ENCODE results near the gene CRYBG2.
"Not testable (repeated sequence)": the region's sequence is repeated elsewhere in the genome, so short reads cannot be mapped to it uniquely, and the experiment has no call there.

The CRYBG2 gene, protein sequence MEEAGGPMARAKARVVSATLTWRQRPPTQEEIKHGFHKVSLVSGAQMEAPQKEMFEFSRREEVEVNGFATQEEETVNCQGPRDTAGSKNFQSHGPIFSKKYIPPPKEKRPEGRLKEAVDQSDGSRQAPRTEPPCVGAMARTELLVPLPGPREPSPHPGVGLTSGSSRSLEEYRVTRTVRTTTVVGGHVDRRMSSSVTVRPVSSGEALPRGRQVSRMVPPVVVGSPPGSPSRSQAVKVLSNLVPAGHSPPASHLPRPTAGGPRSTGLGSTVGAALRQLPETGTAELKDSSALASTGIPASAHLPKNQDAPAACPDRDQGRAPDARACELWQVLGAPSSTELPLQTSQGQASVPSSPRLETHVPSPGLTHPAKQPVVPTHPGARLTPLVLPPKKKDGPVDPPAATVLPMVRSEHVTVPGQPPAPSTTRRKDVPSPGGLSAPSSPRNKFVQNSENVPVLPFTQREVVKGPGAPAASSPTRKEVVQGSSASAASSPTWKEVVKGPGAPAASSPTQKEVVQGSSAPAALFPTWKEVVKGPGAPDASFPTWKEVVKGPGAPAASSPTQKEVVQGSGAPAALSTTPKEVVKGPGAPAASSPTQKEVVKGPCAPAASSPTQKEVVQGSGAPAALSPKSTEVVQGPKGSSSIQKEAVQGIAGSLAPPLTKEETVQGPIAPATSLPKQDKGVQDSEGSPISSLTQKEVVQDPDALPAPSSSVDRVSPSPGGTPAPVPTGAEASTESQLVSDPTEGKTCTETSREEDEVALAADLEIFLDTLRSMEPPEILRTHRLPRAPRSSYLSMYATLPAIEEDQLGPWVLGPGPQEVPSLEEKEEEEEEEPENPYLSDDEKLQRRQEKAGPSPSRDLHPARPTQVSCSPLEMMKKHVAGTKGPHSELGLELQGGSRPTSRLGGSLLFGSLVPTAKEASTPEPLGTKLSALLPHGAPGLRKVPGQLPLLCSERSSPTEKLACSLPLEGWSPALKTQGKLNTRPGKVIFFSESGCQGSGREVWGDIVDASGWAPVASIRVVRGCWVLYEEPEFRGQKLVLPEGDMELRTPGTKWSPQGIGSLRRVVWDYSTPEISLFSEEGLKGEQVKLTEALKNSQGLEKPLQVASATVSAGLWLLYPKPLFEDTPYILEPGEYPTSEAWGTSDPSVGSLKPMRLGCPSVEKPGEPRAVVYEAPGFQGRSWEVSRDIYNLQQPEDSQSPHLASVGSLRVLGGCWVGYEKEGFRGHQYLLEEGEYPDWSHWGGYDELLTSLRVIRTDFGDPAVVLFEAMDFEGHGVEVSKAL (N-terminal part only)
- 15.8 to 22.1 reads per million in 2 donors for total RNA-seq

DNA sequence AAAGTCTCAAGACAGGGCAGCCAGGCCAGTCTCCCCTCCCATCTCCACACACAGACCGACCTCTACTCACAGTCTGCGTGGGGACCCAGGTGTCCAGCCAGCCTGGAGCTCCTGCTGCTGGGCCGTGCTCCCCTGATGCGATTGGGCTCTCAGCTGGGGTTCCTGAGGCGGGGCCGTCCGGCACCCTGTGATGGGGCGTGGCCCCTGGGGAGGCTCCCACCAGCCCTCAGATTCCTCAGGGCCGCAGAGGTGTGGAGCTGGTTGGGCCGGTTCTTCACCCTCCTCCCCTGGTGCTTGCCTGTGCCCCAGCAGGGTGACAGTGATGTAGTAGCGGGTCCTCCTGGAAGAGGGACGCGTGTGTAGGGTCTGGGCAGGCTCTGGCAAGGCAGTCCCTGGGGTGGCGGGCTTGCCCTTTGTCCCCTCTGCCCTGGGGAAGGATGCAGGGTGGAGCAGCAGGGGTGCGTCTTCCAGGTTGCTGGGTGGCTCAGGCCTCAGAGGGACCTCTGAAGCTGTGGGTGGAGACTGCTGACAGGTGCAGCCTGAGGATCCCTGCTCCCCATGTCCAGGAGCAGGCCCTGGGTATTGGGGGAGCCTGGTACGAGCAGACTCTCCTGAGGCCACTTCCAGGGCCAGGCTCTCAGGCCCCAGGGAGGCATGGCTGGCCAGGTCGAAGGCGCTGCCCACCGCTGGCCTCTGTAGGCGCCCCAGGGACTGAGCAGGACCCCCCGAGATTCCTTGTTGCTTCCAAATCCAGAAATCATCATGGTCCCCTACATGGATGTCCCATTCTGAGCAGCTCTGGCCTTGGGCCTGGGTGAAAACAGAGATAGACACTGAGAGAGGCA, at the start of gene CRYBG2:
Gene CRYBG2 (minus strand): TSS at position 155 of the 845 bp plus-strand sequence. CDS start 7,473 bp downstream, outside the sequence.
- no peak for DNase-seq

DNA sequence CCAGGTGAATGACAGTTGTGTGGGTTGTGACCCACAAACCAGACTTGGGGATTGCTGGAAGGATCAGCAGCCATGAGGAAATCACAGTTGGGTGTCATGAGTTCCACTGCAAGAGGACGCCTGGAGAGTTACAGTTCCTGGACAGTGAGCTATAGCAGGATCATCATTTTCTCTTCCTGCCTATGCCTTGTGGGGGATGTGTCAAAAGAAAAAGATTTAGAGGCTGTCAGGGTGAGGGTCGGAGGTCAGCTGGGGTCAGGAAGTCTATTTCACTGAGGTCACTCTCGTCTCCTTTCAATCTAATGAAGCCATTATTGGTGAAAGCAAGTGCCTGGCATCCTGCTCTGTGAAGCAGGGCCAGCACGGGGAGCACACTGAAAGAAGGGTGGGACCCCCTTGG, 49.7 kb upstream of the CRYBG2 start:
- no peak for DNase-seq

DNA sequence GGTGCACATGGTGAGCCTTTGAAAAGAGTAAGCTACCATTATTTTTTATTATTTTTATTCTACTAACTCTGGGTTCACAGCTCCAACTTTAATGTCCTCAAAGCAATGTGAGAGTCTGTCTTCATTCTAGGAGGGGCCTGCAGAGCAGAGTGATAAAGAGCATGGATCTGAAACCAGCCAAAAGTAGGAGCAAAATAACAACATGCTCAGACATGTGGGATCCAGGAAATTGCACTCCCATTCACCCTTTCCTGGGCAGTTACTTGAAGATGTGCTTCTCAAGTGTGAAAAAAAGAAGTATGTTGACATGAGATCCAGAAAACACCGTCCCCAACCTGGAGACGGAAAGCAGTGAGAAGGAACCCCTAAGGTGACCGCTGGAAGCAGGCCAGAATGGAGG, 48.0 kb upstream of the CRYBG2 start:
- DNase-seq = no peak

DNA sequence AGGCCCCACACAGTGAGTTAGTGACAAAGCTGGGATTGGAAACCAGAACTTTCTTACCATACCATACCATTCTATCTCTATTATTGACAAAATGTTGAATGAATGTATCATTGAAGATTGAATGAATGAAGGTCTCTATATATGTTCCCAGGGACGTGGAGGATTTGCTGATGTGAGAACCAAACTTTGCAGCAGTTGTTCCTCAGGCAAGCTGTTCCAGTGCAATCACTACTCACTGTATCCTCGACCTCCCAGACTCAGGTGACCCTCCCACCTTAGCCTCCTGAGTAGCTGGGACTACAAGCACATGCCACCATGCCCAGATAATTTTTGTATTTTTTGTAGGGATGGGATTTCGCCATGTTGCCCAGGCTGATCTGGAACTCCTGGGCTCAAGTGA, 45.1 kb upstream of the CRYBG2 start:
- no peak for DNase-seq

DNA sequence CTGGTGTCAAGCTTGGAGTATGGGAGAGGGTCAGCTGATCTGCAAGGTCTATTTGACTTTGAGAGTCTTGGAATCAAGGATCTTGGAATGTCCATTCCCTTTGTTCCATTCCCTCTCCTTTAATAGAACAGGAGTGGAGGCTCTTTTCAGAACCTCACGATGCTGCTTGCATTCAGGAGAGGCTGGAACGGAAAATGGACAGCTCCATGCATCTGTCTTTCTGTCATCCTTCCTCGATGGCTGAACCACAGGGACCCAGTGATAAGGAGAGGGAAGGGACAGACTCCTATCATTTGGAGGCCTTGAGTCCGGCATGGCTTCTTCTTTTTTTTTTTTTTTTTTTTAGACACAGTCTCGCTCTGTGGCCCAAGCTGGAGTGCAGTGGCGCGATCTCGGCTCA, 41.8 kb upstream of the CRYBG2 start:
- no peak for DNase-seq

DNA sequence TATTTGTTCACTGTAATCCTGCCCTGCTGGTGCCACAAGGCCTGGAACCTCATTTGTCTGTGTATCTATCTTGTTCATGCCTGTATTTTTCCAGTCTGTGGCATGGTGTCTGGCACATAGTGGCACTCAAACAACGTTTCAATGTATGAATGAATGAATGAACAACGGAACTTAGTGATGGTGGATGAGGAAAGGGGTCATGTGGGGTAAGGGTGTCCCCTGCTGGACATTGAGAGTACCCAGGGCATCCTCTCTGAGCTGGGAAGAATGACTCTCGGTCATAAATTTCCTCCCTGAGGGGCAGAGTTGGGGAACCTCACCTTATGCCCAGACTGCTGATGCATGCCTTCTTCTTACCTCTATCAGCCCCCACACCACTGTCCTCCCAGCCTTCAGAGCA, 37.5 kb upstream of the CRYBG2 start:
- DNase-seq = no peak

DNA sequence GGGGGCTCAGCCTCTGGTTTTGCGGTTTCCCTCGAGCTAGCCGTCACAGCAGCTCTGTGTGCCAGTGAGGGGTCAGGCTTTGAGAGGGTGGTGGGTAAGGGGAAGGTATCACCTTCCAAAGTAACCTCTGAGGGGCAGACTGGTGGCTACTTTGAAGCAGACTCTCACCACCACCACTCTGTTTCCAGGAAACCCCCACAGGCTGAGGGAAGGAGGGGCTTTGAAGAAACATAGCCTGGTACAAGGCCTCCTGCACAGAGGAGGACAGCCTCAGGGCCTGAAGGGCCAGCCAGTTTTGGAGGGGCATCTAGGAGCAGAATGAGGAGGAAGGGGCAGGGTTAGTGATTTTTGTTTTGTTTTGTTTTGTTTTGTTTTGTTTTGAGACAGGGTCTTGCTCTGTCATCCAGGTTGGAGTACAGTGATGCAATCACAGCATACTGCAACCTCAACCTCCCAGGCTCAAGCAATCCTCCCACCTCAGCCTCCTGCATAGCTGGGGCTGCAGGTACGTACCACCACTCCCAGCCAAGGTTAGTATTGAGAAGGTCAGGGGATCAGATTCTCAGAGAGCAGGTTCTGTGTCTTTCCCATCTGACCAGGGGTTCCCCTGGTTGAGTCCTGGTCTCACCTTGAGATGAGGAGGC, 35.8 kb upstream of the CRYBG2 start:
- no peak for DNase-seq

DNA sequence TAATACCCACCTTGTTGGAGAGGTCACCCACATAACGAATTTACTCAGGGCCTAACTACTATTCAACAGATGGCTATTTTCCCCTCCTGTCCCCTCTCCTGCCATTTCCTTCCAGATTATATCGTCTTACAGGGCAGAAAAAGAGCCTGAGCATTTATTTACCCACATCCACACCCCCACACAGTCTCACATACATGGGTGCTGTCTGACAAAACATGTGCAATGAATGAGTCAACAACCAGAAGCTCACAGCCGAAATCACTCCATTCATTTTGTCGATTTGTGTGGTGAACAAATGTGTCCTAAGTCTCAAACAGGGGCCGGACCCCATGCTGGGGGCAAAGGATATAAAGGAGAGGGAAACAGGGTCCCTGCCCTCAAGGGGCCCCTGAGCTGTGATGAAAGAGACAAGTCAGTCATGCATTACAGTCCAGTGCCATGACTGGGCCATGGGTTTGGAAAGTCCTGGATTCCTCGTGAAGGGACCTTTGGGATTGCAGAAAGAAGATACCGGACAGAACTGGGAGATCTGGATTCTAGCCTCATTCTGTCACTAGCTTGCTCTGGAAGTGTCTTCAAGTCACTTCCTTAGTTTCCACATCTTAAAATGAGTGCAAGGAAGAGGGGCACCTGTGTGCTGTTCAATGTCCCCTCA, 35.0 kb upstream of the CRYBG2 start:
- DNase-seq = no peak

DNA sequence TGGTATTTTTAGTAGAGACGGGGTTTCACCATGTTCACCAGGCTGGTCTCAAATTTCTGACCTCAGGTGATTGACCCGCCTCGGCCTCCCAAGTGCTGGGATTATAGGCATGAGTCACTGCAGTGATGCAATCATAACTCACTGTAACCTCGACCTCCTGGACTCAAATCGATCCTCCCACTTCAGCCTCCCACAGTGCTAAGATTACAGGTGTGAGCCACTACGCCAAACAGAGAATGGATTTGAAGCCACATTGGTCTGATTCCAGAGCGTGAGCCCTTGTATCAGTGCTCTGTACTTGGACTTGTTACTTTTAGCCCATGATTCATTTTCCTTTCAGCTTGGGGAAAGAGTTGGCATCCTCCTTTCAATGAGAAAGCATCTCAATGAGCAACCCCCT, 33.5 kb upstream of the CRYBG2 start:
- DNase-seq = no peak

DNA sequence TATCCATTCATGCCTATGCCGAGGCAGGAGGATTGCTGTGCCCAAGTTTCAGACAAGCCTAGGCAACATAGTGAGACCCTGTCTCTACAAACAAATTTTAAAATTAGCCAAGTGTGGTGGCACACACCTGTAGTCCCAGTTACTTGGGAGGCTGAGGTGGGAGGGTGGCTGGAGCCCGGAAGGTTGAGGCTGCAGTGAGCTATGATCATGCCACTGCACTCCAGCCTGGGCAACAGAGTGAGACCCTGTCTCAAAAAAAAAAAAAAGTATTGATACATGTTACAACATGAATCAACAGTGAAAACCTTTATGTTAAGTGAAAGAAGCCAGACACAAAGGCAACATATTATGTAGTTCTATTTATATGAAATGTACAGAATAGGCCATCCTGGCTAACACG, 31.1 kb upstream of the CRYBG2 start:
- not testable (repeated sequence) for DNase-seq

DNA sequence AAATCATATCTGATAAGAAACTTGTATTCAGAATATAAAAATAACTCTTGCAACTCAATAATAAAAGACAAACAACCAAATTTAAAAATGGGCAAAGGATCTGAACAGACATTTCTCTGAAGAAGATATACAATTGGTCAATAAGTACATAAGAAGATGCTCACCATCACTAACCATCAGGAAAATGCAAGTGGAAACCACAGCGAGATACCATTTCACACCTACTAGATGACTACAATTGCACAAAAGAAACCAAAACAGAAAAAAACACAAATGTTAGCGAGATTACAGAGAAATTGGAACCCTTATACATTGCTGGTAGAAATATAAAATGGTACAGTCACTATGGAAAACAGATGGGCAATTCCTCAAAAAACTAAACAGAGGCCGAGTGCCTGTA, 30.1 kb upstream of the CRYBG2 start:
- DNase-seq = no peak

DNA sequence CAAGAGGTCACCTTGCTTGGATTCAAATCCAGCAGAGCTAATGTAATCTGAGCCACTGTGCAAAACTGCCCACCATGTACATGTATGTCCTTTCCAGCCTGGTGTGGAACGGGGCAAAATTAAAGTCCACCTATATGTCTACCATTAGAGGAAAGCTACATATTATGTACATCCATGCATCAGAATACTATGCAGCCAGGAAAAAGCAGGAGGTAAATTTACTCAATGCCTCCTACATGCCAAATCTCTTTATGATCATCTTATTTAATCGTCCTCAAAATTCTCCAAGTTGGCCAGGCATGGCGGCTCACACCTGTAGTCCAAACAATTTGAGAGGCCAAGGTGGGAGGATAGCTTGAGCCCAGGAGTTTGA, 24.9 kb upstream of the CRYBG2 start:
- DNase-seq = no peak

DNA sequence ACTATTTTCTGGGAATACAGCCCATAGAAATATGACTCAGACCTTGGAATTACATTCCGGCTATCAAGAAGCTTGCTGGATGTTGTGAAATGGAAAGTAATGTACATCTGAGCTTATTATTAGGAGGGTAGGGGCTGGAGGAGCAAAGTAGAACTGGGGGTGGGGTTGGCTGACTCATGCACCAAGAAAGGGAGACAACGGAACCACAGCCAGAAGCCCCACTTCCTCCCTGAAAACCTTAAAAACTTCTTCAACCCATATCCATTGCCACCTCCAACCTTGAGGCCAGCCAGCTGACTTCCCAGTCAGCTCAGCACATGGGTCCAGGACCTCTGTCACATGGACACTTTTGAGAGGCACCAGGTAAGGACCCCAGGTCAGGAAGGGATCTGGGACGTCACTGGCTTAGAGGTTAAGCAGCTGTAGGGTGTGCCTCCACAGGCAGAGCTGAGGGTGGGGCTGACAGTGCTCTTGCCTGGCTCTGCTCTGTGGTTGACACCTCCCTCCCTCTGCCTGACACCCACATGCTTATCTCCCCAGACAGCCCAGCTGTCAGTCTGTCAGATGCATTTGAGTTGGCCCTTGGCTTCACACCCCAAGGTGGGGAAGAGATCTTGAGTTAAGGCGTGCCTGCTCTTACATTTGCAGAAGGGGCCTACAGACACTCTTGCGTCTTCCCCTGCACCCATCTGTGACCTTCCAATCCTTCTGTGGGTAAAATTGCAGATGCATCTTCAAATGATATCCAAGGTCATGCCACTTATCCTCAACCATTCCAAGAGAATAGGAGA, 24.4 kb upstream of the CRYBG2 start:
- DNase-seq = no peak

DNA sequence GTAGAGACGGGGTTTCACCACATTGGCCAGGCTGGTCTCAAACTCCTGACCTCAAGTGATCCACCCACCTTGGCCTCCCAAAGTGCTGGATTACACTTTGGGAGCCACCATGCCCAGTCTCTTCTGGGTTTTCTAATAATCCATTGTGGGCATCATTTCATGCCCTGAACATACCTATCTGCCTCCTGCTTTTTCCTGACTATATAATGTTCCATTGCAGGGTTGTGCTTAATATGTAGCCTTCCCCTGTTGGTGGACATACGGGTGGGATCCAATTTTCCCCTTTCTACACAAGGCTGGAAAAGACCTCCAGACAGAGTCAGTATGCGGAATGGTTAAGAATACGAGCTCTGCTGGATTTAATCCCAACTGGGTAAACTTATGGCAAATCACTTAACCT, 22.1 kb upstream of the CRYBG2 start:
- DNase-seq = no peak

DNA sequence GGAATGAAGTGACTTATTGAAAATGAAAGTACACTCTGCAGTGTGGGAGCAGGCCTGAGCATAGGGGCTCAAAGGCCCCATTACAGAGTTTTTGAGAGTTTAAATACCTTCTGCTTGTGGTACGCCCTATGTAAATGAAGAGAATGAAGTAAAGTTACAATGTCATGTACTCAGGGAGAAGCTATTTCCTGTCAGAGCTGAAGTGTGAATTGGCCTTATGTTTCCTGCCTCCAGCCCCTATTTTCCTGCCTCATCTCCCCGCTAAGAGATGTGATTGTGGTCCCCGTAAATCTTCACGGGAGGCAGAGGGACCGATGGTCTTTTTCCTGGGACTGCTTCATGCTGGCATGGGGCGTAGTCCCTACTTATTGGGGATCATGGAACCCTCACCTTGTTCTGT, 21.2 kb upstream of the CRYBG2 start:
- no peak for DNase-seq

DNA sequence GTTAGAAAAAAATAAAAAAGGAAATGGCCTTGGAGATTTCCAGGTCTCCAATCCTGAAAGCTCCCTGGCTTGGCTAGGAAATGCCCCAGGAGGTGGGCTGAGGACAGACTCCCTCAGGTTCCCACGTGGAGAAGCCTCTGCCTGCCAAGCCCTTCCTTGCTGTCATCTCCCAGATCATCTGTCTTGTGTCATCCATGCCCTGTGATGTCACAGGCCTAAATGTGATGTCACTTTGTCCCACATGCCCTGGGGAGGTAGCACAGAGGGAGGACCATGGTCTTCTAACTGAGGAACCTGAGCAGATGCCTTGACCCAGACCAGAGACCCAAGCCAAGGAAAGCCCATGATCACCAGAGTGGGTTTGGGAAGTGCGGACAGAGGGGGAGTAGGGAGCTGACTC, 20.4 kb upstream of the CRYBG2 start:
- DNase-seq = not testable (repeated sequence)

DNA sequence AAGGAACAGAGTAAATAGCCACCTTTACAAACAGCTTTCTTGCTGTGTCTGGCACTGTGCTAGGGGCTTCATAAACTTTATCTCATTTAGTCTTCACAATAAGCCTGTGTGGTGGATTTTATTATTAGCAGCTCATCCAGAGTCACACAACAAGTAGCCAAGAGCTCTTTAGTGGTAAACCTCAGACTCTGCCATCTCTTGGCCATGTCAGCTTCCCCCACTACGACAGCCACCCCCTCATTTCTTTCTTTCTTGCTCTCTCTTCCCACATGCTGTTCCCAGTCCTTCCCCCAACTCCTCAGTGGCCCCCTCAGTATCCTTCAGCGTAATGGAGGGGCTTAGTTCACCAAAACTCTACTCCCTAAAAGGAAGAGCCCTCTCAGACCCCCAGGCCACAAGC, 19.9 kb upstream of the CRYBG2 start:
- no peak for DNase-seq

DNA sequence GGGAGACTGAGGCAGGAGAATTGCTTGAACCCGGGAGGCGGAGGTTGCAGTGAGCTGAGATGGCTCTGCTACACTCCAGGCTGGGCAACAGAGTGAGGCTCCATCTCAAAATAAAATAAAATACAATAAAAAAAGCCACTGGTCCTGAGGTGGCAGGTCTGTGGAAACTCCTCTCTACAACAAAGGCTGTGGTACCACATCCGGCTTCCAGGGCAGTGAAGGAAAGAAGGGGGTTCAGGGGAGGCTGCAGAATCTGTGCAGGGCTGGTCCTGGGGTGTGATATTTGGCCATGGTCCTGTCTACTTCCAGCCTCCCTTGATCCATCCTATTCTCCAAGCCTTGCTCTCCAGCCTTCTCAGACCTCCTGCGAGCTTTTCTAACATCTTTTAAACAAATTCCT, 19.4 kb upstream of the CRYBG2 start:
- DNase-seq = no peak

DNA sequence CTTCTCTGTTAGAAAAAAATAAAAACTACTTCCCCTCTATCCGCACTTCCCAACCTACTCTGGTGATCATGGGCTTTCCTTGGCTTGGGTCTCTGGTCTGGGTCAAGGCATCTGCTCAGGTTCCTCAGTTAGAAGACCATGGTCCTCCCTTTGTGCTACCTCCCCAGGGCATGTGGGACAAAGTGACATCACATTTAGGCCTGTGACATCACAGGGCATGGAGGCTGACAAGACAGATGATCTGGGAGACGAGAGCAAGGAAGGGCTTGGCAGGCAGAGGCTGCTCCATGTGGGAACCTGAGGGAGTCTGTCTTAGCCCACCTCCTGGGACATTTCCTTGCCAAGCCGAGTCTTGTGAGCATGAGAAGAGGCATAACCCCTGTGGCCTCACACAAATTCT, 18.7 kb upstream of the CRYBG2 start, which contains the start of gene ZNF683:
Gene ZNF683 (minus strand): TSS at position 140 of the 400 bp plus-strand sequence. CDS start 4,179 bp downstream, outside the sequence.
- DNase-seq = not testable (repeated sequence)

DNA sequence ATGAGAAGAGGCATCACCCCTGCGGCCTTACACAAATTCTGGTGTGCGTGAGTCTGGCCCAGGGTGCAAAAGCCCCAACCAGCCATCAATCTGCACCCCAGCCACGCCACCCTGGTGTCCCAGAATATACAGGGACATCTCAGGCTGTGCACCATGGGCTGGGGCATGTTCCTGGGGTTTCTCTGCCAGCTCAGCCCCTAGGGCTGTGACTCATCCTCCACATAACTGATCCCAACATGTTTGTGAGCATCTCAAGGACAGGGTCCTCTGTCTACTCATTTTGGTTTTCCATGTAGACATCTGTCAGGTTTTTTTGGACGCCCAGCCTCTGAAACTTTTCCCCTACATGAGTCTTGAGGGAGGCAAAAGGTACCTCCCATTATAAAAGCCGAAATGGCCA, 18.1 kb upstream of the CRYBG2 start:
- DNase-seq = no peak
